Measurements from ENCODE around the gene SENP7. TPM values are rescaled to one million over a fixed set of nuclear protein-coding genes. Genes with fewer than 3 reads are reported as not detected.
"Not testable (repeated sequence)": the region's sequence is repeated elsewhere in the genome, so short reads cannot be mapped to it uniquely, and the experiment has no call there.

Gene SENP7
- total RNA-seq, 1 donor from 2014 or later = 18.2 TPM

DNA sequence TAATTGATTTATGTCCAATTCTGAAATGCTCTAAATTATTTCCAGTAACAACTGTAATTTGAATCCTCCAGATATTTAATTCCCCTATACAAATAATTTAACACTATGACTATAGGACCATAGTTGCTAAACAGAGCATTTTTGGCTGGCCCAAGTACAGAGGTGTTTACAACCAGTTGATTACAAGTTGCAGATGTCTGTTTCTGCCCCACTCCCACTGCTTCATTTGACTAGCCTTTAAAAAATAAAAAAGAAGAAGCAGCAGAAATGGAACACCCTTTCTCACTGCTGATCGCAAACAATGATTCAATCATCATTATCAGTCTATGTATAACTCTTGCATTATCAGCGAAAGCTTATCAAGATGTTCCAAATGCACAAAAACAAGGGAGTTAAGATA lies 54.6 kb downstream of the SENP7 start:
- ATAC-seq (no peak), DNase-seq (no peak)
- Histone ChIP-seq H3K27ac (no peak overlapping the region), H3K27me3 (ENCODE audit: low read depth) (no peaks in the 10 kb centered on the region), H3K36me3 (peaks cover 21% of the 10 kb centered on the region), H3K4me3 (no peak overlapping the region), H3K9me3 (no peaks in the 10 kb centered on the region), H3K4me1 (no peaks in the 10 kb centered on the region)
- TF ChIP-seq CTCF (IDR thresholded peaks at IDR 0.05) = no peak
- intact Hi-C loops (cut with DNase I) = no loop called here

- ATAC-seq (no peak), DNase-seq (no peak)
- no peak for TF ChIP-seq CTCF (IDR thresholded peaks at IDR 0.05)
- Histone ChIP-seq H3K27ac (no peak overlapping the region), H3K4me1 (no peaks in the 10 kb centered on the region), H3K9me3 (no peaks in the 10 kb centered on the region), H3K4me3 (no peak overlapping the region), H3K36me3 (peaks cover 21% of the 10 kb centered on the region), H3K27me3 (ENCODE audit: low read depth) (no peaks in the 10 kb centered on the region)
- intact Hi-C loops (cut with DNase I) = no loop called here
Measured at GRCh38 chr3:101454629-101455028, 58.4 kb downstream of the SENP7 start.

DNA sequence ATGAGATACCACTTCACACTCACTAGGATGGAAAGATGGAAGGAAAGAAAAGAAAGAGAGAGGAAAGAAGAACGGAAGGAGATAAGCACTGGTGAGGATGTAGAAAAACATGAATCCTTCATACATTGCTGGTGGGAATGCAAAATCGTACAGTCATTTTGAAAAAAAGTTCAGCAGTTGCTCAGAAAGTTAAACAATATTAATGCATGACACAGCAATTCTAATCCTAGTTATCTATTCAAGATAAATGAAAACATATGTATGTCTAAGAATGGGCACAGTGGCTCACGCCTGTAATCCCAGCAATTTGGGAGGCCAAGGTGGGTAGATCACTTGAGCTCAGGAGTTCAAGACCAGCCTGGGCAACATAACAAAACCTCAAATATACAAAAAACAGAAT lies 59.1 kb downstream of the SENP7 start:
- ATAC-seq (no peak), DNase-seq (no peak)
- Histone ChIP-seq H3K27me3 (ENCODE audit: low read depth) (no peaks in the 10 kb centered on the region), H3K36me3 (peaks cover 21% of the 10 kb centered on the region), H3K27ac (no peak overlapping the region), H3K4me1 (no peaks in the 10 kb centered on the region), H3K9me3 (no peaks in the 10 kb centered on the region), H3K4me3 (no peak overlapping the region)
- TF ChIP-seq CTCF (IDR thresholded peaks at IDR 0.05) = no peak
- intact Hi-C loops (cut with DNase I) = no loop called here

DNA sequence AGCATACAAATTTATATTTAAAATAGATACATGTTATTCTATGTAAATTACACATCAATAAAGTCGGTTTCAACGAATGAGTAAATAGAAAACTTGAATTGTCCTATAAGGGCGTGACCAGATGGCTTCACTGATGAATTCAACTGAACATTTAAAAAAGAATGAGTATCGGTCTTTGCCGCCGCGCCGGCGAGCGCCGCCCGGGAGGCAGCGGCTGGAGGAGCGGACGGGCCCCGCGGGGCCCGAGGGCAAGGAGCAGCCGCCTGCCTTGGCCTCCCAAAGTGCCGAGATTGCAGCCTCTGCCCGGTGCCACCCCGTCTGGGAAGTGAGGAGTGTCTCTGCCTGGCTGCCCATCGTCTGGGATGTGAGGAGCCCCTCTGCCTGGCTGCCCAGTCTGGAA lies 74.4 kb downstream of the SENP7 start:
- ATAC-seq; H3K9me3 ChIP-seq; H3K4me3 ChIP-seq; H3K27ac ChIP-seq; intact Hi-C loops (cut with DNase I); H3K4me1 ChIP-seq; H3K27me3 ChIP-seq (ENCODE audit: low read depth); H3K36me3 ChIP-seq; DNase-seq: not testable (repeated sequence)

- peaks cover 7% of the 10 kb centered on the region for H3K9me3 ChIP-seq
- TF ChIP-seq CTCF (IDR thresholded peaks at IDR 0.05) = no peak
- DNase-seq = no peak
Measured at GRCh38 chr3:101433652-101434051, 79.4 kb downstream of the SENP7 start.

DNA sequence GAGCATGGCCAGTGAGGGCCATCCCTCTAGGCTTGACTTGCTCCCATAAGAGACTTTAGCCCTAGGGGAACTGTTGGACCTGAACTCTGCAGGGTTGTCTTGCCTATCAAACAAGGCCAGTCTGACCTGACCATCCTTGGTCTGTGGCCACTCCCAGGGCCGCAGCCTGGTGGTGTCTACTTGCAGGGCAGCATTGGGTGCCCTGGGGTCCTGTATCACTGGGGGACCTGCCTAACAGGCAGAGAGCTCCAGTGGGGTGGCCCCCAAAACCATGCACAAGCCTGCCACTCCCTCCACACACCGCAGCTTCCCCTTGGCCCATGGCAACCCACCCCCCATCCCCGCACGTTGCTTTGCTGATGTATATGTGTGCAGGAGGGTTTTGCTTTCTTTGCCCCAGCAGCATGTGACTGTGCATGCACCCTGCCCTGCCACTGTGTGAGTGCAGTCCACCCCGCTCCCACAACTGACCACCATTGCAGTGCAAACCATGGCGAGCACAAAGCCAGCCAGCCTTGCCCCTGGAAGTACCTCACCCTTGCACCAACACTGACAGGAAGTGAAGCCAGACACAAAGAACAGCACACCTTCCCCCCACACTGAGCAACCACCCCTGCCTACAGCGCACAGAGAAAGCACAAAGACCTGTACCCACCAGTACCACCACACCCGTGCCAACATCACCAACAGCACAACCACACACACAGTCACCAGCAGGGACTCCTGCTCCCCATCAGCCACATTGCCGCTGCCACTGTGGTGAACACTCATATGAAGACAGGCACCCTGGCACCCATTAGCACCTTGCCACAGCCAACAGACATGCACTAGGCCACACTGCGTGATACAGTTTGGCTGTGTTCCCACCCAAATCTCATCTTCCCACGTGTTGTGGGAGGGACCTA lies 88.8 kb downstream of the SENP7 start:
- peak in 1 of 2 donors; percentile 21 for ATAC-seq
- H3K27me3 ChIP-seq (ENCODE audit: low read depth) = no peaks in the 10 kb centered on the region
- intact Hi-C loops (cut with DNase I) = no loop called here
- no peaks in the 10 kb centered on the region for H3K9me3 ChIP-seq
- DNase-seq = no peak
- no peaks in the 10 kb centered on the region for H3K36me3 ChIP-seq
- no peak overlapping the region for H3K4me3 ChIP-seq
- TF ChIP-seq CTCF (IDR thresholded peaks at IDR 0.05) = no peak
- no peaks in the 10 kb centered on the region for H3K4me1 ChIP-seq
- no peak overlapping the region for H3K27ac ChIP-seq

More at GRCh38 chr3:101433652-101434051, 79.4 kb downstream of the SENP7 start:
- Histone ChIP-seq H3K4me3 (no peak overlapping the region), H3K36me3 (no peaks in the 10 kb centered on the region), H3K4me1 (no peaks in the 10 kb centered on the region), H3K27ac (no peak overlapping the region), H3K27me3 (ENCODE audit: low read depth) (no peaks in the 10 kb centered on the region)
- no peak for ATAC-seq
- intact Hi-C loops (cut with DNase I) = no loop called here

Measured in lower lobe of right lung (tissue), 2 donors.